GM20431 (cell line): ENCODE measurements around the gene FETUB.
"Not testable (repeated sequence)": the region's sequence is repeated elsewhere in the genome, so short reads cannot be mapped to it uniquely, and the experiment has no call there.

Source experiments
- in situ Hi-C: fragments of 300-500 bp; cut with MseI, MboI; formaldehyde crosslinking; loops from one replicate; pipeline ENCODE4 v1.15.0; 2020; ENCODE audit warnings: low sequenced_read_pairs; ENCODE audit not compliant: unreplicated experiment

The FETUB gene

GRCh38 chr3:186628756-186629155 is 11.4 kb upstream of the FETUB start:
- in situ Hi-C loops, result no loop called here

- in situ Hi-C loops, result no loop called here
Observed at GRCh38 chr3:186630950-186631641, 9.1 kb upstream of the FETUB start.

GRCh38 chr3:186633481-186633880 is 6.7 kb upstream of the FETUB start:
- in situ Hi-C loops, result no loop called here

- in situ Hi-C loops, result not testable (repeated sequence)
Observed at GRCh38 chr3:186634207-186634606, 6.0 kb upstream of the FETUB start.

GRCh38 chr3:186635532-186635931 is 4.7 kb upstream of the FETUB start:
- in situ Hi-C loops, result no loop called here

- in situ Hi-C loops, result no loop called here
Observed at GRCh38 chr3:186636536-186636935, 3.7 kb upstream of the FETUB start.

- in situ Hi-C loops, result no loop called here
Observed at GRCh38 chr3:186637686-186638085, 2.5 kb upstream of the FETUB start.

- in situ Hi-C loops, result no loop called here
Observed at GRCh38 chr3:186638259-186638658, 1.9 kb upstream of the FETUB start.

- in situ Hi-C loops, result no loop called here
Observed at GRCh38 chr3:186640473-186640818, 247 bp downstream of the FETUB start.

GRCh38 chr3:186640929-186641328 is 730 bp downstream of the FETUB start:
- in situ Hi-C loops, result no loop called here

GRCh38 chr3:186642014-186642413 is 1.8 kb downstream of the FETUB start:
- in situ Hi-C loops, result no loop called here

GRCh38 chr3:186643493-186643892 is 3.3 kb downstream of the FETUB start:
- in situ Hi-C loops, result no loop called here

- in situ Hi-C loops, result no loop called here
Observed at GRCh38 chr3:186644683-186645082, 4.5 kb downstream of the FETUB start.

- in situ Hi-C loops, result no loop called here
Observed at GRCh38 chr3:186646106-186646505, 5.9 kb downstream of the FETUB start.

GRCh38 chr3:186646841-186647240 is 6.6 kb downstream of the FETUB start:
- in situ Hi-C loops, result no loop called here

- in situ Hi-C loops, result no loop called here
Observed at GRCh38 chr3:186648851-186649250, 8.7 kb downstream of the FETUB start.

- in situ Hi-C loops, result no loop called here
Observed at GRCh38 chr3:186651678-186652215, 11.5 kb downstream of the FETUB start.

GRCh38 chr3:186653080-186653707 is 13.0 kb downstream of the FETUB start:
- in situ Hi-C loops, result no loop called here

GRCh38 chr3:186653984-186654383 is 13.8 kb downstream of the FETUB start:
- in situ Hi-C loops, result no loop called here

- in situ Hi-C loops, result no loop called here
Observed at GRCh38 chr3:186663361-186664118, 23.3 kb downstream of the FETUB start.

- in situ Hi-C loops, result no loop called here
Observed at GRCh38 chr3:186664119-186664495, 23.9 kb downstream of the FETUB start.
